Activated CD8-positive, alpha-beta memory T cell treated with anti-CD3 and anti-CD28 coated beads, Interleukin-2, amount 50 U/mL, for 1 hour (primary cell): Measurements from ENCODE around the gene GHRL.

Experiments used
- DNase-seq: peaks from one replicate; pipeline ENCODE4 v3.0.0-alpha.2; 2020; ENCODE audit errors: extremely low read depth

The GHRL gene

GRCh38 chr3:10292505-10293419 is at the start of gene GHRL:
Gene GHRL (minus strand): TSS chr3:10292947. CDS start chr3:10290180, 2,767 bp downstream.
- DNase-seq: no peak

- no peak for DNase-seq
These were observed 49.2 kb upstream of the GHRL start for GRCh38 chr3:10341901-10342398.

GRCh38 chr3:10340476-10340875 is 47.7 kb upstream of the GHRL start:
- DNase-seq: no peak

- DNase-seq: no peak
These were observed 47.3 kb upstream of the GHRL start for GRCh38 chr3:10340046-10340445.

- no peak for DNase-seq
These were observed 46.7 kb upstream of the GHRL start for GRCh38 chr3:10339376-10339955.

GRCh38 chr3:10338591-10339353 is 46.0 kb upstream of the GHRL start:
- DNase-seq: no peak

GRCh38 chr3:10338164-10338470 is 45.4 kb upstream of the GHRL start:
- DNase-seq: no peak

GRCh38 chr3:10337323-10338163 is 44.8 kb upstream of the GHRL start:
- DNase-seq: no peak

- no peak for DNase-seq
These were observed 44.0 kb upstream of the GHRL start for GRCh38 chr3:10336761-10337160.

GRCh38 chr3:10335871-10336622 is 43.3 kb upstream of the GHRL start:
- DNase-seq: no peak

- no peak for DNase-seq
These were observed 42.5 kb upstream of the GHRL start for GRCh38 chr3:10335190-10335738.

- no peak for DNase-seq
These were observed 41.7 kb upstream of the GHRL start for GRCh38 chr3:10334459-10334858.

- no peak for DNase-seq
These were observed 41.3 kb upstream of the GHRL start for GRCh38 chr3:10334042-10334441.

- DNase-seq: no peak
These were observed 40.6 kb upstream of the GHRL start for GRCh38 chr3:10333349-10333650.

GRCh38 chr3:10332481-10333348 is 40.0 kb upstream of the GHRL start:
- DNase-seq: no peak

- DNase-seq: no peak
These were observed 38.6 kb upstream of the GHRL start for GRCh38 chr3:10331320-10331719.

- no peak for DNase-seq
These were observed 37.6 kb upstream of the GHRL start for GRCh38 chr3:10330319-10330718.

GRCh38 chr3:10329495-10330015 is 36.8 kb upstream of the GHRL start:
- DNase-seq: no peak

- DNase-seq: no peak
These were observed 35.8 kb upstream of the GHRL start for GRCh38 chr3:10328460-10329071.
